OCI-LY1 (cell line): ENCODE measurements around the gene PVALEF.

Experiments
- EZH2 ChIP-seq: fragments of 200-600 bp; sonication (generic), shearing (Covaris generic); IDR thresholded peaks from 2 replicates; pipeline ENCODE4 v1.8.0; 2017; ENCODE audit warnings: borderline replicate concordance, mixed run types, mild to moderate bottlenecking, antibody characterized with exemption, low read length, moderate library complexity, mixed read lengths
- TF ChIP-seq, protein P1 (sequence below): fragments of 200-600 bp; sonication (generic), shearing (Covaris generic); IDR thresholded peaks from 2 replicates; pipeline ENCODE4 v1.5.1; 2017; ENCODE audit warnings: mild to moderate bottlenecking, antibody characterized with exemption, low read length, moderate library complexity, mixed read lengths

DNA sequence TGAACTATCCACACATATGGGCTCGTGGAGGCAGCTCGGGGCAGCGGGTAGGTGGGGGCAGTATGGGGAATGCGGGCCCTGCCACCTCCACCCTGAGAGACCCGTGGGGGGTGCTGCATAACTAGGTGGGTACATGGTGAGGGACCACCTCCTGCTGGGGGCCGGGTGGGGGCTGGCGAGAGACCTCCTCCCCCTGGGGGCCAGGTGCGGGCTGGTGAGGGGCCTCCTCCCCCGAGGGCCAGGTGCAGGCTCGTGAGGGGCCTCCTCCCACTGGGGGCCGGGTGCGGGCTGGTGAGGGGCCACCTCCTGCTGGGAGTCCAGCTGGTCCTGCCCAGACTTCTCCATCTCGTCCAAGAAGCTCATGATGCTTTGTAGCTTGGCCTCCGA is 32.1 kb downstream of the PVALEF start:
- TF ChIP-seq EZH2, result no peak
- TF ChIP-seq, protein P1, sequence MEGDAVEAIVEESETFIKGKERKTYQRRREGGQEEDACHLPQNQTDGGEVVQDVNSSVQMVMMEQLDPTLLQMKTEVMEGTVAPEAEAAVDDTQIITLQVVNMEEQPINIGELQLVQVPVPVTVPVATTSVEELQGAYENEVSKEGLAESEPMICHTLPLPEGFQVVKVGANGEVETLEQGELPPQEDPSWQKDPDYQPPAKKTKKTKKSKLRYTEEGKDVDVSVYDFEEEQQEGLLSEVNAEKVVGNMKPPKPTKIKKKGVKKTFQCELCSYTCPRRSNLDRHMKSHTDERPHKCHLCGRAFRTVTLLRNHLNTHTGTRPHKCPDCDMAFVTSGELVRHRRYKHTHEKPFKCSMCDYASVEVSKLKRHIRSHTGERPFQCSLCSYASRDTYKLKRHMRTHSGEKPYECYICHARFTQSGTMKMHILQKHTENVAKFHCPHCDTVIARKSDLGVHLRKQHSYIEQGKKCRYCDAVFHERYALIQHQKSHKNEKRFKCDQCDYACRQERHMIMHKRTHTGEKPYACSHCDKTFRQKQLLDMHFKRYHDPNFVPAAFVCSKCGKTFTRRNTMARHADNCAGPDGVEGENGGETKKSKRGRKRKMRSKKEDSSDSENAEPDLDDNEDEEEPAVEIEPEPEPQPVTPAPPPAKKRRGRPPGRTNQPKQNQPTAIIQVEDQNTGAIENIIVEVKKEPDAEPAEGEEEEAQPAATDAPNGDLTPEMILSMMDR, result no peak
